ENCODE measurements around the gene FTO.
"Not testable (repeated sequence)": the region's sequence is repeated elsewhere in the genome, so short reads cannot be mapped to it uniquely, and the experiment has no call there.

The FTO gene

GRCh38 chr16:54165912-54166865 lies 462.2 kb downstream of the FTO start:
- DNase-seq = no peak

DNA sequence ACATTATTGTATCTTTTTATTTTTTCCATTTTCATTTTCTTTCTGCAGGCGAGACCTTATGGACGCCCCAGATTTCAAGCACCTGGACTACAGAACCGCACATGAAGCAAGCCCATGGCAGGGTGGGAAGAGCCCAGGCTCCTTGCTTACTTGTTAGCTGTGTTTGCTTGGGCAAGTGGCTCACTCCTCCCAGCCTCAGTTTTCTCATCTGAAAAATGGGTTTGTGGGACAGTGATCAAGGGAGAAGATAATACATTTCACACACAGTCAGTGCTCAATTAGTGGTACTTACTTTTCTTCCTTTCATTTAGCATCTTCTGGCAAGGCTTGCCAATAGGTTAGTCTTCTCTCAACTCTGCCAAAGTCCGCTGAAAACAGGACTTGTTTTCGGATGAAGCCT lies 465.2 kb downstream of the FTO start:
- no peak for DNase-seq

DNA sequence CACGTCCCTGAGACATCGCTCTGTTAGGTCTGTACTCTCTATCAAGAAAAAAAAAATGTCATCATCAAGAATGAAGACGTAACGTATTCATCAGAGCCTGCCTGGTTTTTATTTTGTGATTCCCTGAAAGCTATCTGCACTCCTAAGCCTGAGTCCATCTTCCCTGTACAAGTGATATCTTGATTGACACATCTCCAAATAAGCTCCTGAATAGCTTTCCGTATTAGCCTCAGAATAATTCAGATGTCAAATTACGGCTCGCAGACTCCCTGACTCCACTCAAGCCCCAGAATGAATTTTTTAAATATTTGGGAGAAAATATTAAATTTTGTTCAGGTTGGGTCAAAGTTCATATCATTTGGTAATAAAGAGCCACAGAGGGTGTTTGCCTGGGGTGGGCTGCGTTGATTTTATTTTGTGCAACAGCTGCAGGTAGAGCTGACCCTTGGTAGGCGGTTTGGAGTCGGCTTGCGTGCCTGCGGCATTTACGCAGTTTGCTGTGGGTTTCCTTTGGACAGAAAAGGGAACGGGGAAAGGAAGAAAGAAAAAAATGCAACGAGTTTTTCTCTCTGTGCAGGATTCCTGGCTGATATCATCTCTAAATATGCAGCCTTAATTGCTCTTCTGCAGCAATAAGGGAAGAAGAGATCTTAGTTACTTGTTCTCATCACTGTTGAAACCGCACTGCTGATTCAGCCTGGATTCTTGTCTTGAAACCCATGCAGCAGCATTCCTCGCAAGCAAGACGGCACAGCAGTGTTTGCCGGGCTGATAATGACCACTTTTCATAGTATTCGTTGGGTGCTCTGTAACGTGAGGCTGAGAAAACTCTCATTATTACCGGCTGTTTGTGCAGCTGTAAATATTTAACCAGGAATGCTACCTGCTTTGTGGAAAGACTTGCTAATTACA lies 467.9 kb downstream of the FTO start:
- no peak for DNase-seq

DNA sequence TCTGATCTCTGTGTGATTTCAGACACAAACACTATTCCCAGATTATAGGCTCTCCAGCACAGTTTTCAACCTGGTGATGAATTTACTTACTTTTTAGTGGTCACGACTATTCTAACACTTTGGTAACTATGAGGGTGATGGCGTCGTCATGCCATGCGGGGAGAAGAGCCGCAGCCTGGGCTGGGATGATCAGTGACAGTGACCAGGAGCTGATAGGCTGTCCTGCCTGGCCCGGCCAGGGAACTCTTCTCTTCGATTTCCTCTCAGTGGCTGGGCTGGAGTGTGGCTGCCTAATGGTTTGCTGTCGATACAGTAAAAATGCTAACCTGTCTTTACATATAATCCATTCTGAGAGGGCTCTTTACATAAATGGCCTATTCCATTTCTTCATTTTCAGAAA lies 469.5 kb downstream of the FTO start:
- DNase-seq = no peak

DNA sequence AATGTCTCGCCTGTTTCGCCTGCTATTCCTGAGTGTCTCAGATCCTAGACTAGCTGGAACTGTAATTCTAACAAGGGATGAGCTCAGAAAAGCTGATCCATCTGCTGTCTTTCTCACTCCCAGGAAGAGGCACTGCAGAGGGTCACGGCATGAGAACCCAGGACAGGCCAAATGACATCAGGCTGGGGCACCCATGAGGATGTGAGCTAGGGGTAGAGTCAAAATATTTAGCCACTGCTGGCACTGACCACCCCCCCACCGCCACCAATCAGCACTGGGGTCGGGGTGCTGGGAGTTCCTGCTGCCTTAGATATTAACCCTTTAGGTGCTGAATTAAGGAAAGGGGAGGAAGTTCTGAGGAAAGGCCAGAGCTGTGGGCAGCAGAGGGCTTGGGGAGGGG lies 470.2 kb downstream of the FTO start:
- DNase-seq = no peak

DNA sequence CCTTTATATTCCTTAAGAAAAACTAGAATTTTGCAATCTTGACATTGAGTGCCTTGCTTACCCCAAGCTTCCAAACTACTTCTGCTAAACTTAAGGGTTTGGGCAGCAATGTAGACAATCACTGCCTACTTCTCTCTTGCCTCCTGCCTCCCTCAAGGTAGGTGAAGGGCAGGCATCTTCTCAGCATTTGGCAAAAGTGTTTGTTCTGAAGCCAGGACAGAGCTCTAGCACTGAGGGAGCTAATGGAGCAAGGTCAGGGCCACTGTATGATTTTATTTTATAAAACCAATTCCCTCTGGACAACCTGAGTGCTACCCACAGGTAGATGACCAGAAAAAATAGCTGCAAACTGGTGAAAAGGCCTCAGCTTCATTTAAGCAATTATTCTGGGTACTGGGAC lies 470.8 kb downstream of the FTO start:
- DNase-seq = no peak

DNA sequence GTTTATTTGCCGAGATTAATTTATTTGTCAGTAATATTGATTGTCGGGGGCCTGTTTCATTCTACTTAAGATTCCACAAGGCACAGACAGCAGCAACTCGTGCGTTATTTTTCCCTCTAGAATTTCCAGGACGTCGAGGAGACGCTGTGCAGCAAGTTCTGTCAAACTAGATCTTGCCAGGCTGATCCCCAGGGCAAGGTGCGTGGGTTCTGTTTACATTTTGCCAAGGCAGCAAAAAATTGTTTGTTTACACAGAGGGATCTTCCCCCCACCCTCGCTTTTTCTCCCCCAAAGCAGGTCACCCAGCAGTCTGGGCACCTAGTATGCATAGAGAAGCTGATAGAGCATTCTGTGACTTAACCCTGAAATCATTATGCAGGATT lies 471.2 kb downstream of the FTO start:
- DNase-seq = no peak

DNA sequence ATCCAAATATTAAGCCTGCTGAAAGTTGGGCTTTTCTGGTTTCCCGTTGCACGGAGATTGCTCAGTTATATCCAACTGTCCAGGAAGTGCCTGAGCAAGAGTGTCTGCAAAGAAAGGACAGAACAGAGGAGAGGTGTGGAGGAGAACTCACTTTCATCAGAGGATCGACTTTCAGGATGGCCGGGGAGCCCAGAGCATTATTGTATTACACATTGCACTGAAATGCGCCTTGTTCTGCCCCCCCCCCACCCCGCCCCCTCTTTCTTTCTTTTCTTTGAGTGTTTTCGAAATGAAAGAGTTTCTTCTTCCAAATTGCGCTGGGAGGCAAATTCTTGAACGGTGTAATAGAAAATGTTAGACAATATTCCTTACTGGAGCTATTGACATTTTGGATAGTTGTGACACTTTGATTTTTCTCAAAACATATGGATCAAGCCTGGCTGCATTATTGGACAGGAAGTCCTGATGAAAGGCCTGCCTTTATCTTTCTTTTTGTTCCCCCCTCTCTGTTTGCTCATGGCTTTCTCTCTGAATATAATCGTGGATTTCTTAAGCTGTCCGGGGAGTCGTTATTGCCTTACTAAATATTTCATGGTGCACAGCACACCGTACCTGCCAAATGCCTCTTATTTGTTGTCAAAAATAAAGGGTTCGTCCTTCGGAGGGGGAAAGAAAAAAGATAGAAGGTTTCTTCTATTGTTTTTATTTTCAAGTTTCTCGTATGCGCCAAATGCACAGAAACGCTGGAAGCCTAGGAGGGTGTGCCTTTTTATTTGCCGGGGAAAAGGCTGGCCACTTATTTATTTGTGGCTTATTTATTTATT lies 471.8 kb downstream of the FTO start:
- no peak for DNase-seq

DNA sequence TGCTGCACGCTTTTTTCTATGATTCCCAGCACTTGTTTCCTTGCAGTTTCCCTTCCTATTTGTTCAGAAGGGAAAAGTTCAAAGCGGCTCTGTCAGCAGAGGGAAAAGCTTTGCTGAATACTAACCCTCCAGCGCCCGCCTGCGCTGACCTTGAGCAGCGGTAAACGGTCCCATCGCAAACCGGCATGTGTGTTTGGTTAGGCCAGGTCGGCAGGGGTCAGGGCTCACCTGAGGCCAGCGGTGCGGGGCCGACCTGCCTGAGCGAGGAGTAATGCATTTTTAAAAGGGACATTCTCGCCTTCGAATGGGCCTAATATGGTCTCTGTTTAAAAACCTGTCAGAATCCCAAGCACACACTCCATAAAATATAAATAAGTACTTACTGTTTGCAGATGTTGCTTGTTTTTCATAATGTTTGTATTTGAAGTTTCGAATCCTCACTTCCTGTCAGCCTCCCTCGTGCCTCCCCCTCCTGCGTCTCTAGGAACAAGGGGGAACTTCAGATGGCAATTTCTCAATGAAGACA lies 472.5 kb downstream of the FTO start:
- peak; percentile 32 for DNase-seq

DNA sequence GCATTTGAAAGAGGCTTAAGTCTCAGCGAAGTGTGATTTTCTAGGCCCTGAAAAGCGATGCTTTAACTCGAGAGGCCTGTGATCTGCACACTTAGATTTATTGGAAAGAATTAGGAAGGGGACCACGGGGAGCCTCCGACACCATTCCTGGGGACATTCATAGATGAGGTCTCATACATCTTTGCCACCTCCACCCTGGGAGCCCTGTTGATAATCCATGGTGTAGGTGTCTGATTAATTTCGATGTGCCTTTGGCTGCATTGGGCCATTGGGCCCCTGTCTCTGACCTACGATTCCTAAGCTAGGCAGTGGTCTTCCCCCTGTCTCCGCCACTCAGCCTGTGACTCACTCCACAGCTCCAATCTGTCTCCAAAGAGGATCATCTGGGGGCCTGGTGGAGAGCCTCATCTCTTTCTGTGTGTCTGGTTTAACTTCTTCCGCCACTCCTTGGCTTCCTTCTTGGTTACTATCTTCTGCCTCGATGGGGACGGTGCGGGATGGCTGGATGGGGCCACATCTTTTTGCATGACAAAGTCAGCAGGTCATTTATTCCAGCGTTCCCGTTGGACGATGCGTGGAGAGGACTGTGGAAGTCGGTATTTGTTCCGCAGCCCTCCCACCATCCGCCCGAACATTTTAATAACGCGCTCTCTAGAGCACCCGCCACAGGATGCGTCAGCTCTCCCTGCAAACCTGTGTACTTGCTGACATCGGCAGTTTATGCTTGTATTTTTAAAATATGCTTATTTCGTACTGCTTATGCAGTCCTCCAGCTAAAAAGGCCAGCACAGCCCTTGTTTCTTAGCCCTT lies 473.3 kb downstream of the FTO start:
- no peak for DNase-seq

GRCh38 chr16:54177862-54178477 lies 474.0 kb downstream of the FTO start:
- no peak for DNase-seq

- DNase-seq = no peak
Observed at GRCh38 chr16:54178478-54178976, 474.6 kb downstream of the FTO start.

DNA sequence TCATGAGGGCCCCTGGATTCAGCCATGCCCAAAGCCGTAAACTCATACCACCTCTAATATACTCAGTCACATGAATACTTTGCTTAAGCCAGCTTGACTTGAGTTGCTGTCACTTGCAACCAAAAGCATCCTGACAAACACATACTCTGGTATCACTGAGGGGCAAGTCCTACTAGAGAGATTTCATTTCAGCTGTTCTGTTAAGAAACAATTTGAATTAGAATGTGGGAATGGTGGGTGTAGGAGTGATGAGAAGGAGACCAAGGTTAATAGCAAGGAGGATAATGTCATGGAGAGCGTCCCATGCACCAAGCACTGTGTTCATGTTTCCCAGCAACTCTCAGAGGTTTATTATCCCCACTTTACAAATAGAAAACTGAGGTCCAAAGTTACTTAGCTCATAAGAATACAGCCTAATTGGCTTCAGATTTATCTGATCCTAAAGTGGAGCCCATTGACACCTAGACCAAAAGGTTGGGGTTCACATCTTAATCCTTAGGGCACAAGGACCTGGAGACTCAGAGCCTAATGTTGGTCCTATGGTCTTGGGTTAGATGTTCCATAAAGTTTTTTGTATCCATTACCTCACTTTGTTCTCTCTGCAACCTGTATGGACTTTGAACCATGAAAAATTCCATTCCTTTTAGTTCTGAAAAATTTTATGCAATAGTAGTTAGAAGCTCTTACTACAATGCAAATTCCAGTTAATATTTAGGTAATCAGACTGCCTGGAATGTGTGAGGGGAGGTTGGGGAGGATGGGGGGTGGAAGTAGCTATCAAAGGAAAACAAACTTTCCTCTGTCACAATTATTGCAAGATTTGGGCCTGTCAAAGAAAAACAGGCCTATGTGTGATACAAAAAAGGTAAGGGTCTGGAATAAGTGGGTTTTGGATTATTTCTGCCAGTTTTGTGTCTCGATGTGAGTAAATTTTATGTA lies 476.7 kb downstream of the FTO start:
- DNase-seq = no peak

DNA sequence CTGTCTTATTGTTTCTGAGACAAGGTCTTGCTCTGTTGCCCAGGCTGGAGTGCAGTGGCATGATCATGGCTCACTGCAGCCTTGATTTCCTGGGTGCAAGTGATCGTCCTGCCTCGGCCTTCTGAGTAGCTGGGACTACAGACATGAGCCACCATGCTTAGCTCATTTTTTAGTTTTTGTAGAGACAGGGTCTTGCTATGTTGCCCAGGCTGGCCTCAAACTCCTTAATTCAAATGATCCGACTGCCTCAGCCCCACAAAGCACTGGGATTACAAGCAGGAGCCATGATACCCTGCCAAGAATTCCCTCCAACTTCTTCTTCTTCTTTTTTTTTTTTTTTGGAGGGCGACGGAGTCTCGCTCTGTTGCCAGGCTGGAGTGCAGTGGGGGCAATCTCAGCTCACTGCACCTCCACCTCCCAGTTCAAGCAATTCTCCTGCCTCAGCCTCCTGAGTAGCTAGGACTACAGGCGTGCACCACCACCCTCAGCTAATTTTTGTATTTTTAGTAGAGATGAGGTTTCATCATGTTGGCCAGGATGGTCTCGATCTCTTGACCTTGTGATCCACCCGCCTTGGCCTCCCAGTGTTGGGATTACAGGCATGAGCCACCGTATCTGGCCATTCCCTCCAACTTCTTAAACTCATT lies 477.9 kb downstream of the FTO start:
- DNase-seq = not testable (repeated sequence)

DNA sequence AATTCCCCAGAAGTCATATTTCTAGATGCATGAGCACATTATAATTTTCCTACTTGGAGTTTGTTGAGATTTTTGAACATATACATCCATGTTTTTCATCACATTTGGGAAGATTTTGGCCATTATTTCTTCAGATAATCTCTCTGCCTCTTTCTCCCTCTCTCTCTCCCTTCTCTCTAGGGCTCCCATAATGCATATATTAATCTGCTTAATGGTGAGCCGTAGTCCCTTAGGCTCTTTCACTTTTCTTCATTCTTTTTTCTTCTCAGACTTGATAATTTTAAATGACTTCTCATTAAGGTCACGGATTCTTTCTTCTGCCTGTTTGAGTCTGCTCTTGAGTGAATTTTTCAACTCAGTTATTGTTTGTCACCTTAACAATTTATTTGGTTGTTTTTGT lies 481.1 kb downstream of the FTO start:
- DNase-seq = no peak

DNA sequence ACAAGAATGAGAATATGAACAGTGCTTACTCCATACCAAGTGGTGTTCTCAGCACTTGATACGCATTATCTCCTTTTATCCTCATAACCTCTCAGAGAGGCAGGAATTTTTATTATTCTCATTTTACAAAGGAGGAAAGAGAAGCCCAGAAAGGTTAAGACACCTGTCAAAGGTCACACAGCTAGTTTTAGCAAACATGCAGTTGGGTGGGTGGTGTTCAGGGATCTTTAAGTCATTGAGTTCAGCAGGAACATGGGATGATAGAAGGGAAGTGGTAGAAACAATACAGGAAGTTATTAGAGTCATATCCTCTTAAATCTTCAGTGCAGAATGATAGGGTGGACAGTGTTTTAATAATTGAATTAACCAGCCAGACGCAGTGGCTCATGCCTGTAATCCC lies 487.2 kb downstream of the FTO start:
- no peak for DNase-seq

- DNase-seq = no peak
Observed at GRCh38 chr16:54191592-54191991, 487.6 kb downstream of the FTO start.

- DNase-seq = no peak
Observed at GRCh38 chr16:54193013-54193664, 489.2 kb downstream of the FTO start.

All from inflammatory macrophage treated with lipopolysaccharide for 4 hours (primary cell).